ENCODE data around the gene GALNT17.

DNA sequence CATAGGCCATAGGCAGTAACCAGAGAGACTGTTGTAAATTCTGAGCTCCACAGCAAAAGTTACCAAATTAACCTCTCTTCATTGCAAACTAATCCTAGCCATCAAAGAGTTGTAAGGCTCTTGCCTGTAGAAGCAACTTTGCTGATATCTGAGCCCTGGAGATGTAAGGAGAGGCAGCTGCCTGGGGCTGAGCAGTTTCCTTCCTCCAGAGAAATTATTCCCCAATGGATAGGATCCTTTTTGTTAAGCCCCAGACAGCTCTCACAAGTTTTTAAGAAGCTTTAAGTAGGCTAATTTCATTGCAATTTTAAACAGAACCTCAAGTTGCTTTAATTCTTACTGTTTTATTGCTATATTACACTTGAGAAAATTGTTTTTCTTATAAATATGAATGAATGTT, 211.1 kb downstream of the GALNT17 start:
- TF ChIP-seq, protein P1, sequence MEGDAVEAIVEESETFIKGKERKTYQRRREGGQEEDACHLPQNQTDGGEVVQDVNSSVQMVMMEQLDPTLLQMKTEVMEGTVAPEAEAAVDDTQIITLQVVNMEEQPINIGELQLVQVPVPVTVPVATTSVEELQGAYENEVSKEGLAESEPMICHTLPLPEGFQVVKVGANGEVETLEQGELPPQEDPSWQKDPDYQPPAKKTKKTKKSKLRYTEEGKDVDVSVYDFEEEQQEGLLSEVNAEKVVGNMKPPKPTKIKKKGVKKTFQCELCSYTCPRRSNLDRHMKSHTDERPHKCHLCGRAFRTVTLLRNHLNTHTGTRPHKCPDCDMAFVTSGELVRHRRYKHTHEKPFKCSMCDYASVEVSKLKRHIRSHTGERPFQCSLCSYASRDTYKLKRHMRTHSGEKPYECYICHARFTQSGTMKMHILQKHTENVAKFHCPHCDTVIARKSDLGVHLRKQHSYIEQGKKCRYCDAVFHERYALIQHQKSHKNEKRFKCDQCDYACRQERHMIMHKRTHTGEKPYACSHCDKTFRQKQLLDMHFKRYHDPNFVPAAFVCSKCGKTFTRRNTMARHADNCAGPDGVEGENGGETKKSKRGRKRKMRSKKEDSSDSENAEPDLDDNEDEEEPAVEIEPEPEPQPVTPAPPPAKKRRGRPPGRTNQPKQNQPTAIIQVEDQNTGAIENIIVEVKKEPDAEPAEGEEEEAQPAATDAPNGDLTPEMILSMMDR (IDR thresholded peaks at IDR 0.05): no peak
- no peak for TF ChIP-seq POLR2A (IDR thresholded peaks at IDR 0.05)

All from breast epithelium (tissue), 3 donors.